CD14-positive monocyte (primary cell): ENCODE measurements around the gene CELF4. TPM values are rescaled to one million over a fixed set of nuclear protein-coding genes. Genes with fewer than 3 reads are reported as not detected.

Experiments
- DNase-seq, 3 donors: peaks; one replicate each; pipeline ENCODE4 v3.0.0-alpha.2; 2011 to 2022
- H2AFZ ChIP-seq: 2 replicates; pipeline ENCODE4 v1.6.0; 2012; ENCODE audit warnings: mild to moderate bottlenecking, low read depth, low read length, inconsistent platforms; ENCODE audit not compliant: insufficient read depth, poor library complexity, severe bottlenecking
- H3K27ac ChIP-seq, 2 donors: 1 replicate in 1 of 2; 2 replicates in 1 of 2; pipeline ENCODE4 v1.5.1; 2012 to 2013; ENCODE audit warnings: low read length in 2 of 2, control low read depth in 1 of 2, inconsistent platforms in 1 of 2, low read depth in 1 of 2, mild to moderate bottlenecking in 1 of 2
- H3K27me3 ChIP-seq, 2 donors: one replicate each; pipeline versions ENCODE4 v1.6.0 to v1.6.1; 2011 to 2013; ENCODE audit warnings: low read length in 2 of 2; ENCODE audit not compliant: control insufficient read depth in 2 of 2, insufficient read depth in 2 of 2
- H3K36me3 ChIP-seq, 2 donors: replicated peaks in 1 of 2; 1 replicate in 1 of 2; 2 replicates in 1 of 2; pipeline versions ENCODE4 v1.5.1 to v1.6.1; 2012 to 2013; ENCODE audit warnings: low read length in 2 of 2, control low read depth in 1 of 2, inconsistent platforms in 1 of 2, mild to moderate bottlenecking in 1 of 2; ENCODE audit not compliant: insufficient read depth in 2 of 2, control insufficient read depth in 1 of 2
- H3K4me1 ChIP-seq, 2 donors: 1 replicate in 1 of 2; 2 replicates in 1 of 2; pipeline versions ENCODE4 v1.5.1 to v1.6.1; 2012 to 2013; ENCODE audit warnings: low read length in 2 of 2, control low read depth in 1 of 2, inconsistent platforms in 1 of 2, mild to moderate bottlenecking in 1 of 2, moderate library complexity in 1 of 2; ENCODE audit not compliant: insufficient read depth in 2 of 2, control insufficient read depth in 1 of 2
- H3K4me2 ChIP-seq: replicated peaks from 2 replicates; pipeline ENCODE3; 2012; ENCODE audit warnings: low read length, moderate library complexity, mild to moderate bottlenecking; ENCODE audit not compliant: poor library complexity, severe bottlenecking; ENCODE audit errors: extremely low read depth
- H3K4me3 ChIP-seq, 3 experiments: fragments of 200-600 bp in 1 of 3; sonication (generic) in 1 of 3; replicated peaks in 1 of 3; 1 replicate in 2 of 3; 2 replicates in 1 of 3; pipeline ENCODE4 v1.5.1; 2011 to 2013; ENCODE audit warnings: low read length in 3 of 3, mild to moderate bottlenecking in 3 of 3, control low read depth in 2 of 3, low read depth in 2 of 3, inconsistent platforms in 1 of 3, moderate library complexity in 1 of 3
- H3K79me2 ChIP-seq: 2 replicates; pipeline ENCODE4 v1.6.0; 2012; ENCODE audit warnings: mild to moderate bottlenecking, control low read depth, inconsistent platforms, low read length, moderate library complexity; ENCODE audit not compliant: insufficient read depth
- H3K9ac ChIP-seq: 2 replicates; pipeline ENCODE4 v1.6.0; 2017; ENCODE audit warnings: low read length, mild to moderate bottlenecking; ENCODE audit not compliant: insufficient read depth, poor library complexity, severe bottlenecking
- H3K9me3 ChIP-seq, 2 donors: replicated peaks in 1 of 2; 1 replicate in 1 of 2; 2 replicates in 1 of 2; pipeline versions ENCODE4 v1.5.1 to v1.6.1; 2012 to 2013; ENCODE audit warnings: low read length in 2 of 2, control low read depth in 1 of 2; ENCODE audit not compliant: control insufficient read depth in 1 of 2, insufficient read depth in 1 of 2
- H4K20me1 ChIP-seq: 2 replicates; pipeline ENCODE4 v1.6.0; 2012; ENCODE audit warnings: mild to moderate bottlenecking, low read length, control low read depth, moderate library complexity; ENCODE audit not compliant: insufficient read depth
- H3K27ac Mint-ChIP-seq, 7 donors: one replicate each; pipeline ENCODE4 v1.8.0; 2020; ENCODE audit warnings: mild to moderate bottlenecking in 7 of 7, mixed read lengths in 7 of 7, moderate library complexity in 6 of 7, inconsistent platforms in 2 of 7
- H3K27me3 Mint-ChIP-seq, 3 donors: one replicate each; pipeline ENCODE4 v1.8.0; 2021 to 2022; ENCODE audit warnings: low read depth in 3 of 3, mild to moderate bottlenecking in 3 of 3, mixed read lengths in 3 of 3, moderate library complexity in 3 of 3, inconsistent platforms in 1 of 3
- H3K36me3 Mint-ChIP-seq, 2 donors: one replicate each; pipeline ENCODE4 v1.8.0; 2020; ENCODE audit warnings: mixed read lengths in 2 of 2, inconsistent platforms in 1 of 2, mild to moderate bottlenecking in 1 of 2
- H3K4me1 Mint-ChIP-seq: one replicate; pipeline ENCODE4 v1.8.0; 2020; ENCODE audit warnings: mild to moderate bottlenecking, mixed read lengths
- H3K4me3 Mint-ChIP-seq, 2 donors: one replicate each; pipeline ENCODE4 v1.8.0; 2020; ENCODE audit warnings: mild to moderate bottlenecking in 2 of 2, mixed read lengths in 2 of 2, moderate library complexity in 1 of 2
- H3K9me3 Mint-ChIP-seq, 7 donors: one replicate each; pipeline ENCODE4 v1.8.0; 2020 to 2022; ENCODE audit warnings: mixed read lengths in 7 of 7, mild to moderate bottlenecking in 6 of 7, moderate library complexity in 6 of 7, inconsistent platforms in 2 of 7
- CTCF ChIP-seq: fragments of 200-600 bp; IDR thresholded peaks from one replicate; pipeline ENCODE4 v1.8.0; 2022; ENCODE audit warnings: antibody characterized with exemption, mild to moderate bottlenecking
- WGBS: methylation state at CpG from one replicate; pipeline ENCODE4 v1.1.5; 2013; ENCODE audit warnings: missing lambda C conversion rate; ENCODE audit not compliant: insufficient coverage; 5-methylcytosine and 5-hydroxymethylcytosine counted together
- intact Hi-C, 2 donors: fragments of 100-400 bp; cut with micrococcal nuclease; formaldehyde crosslinking; loops; one replicate each; pipeline versions ENCODE4 v1.15.0 to v1.15.1; 2023
- polyA plus RNA-seq, 3 donors: library from polyadenylated mRNA; depleted of rRNA in 1 of 3; unstranded in 2 of 3; stranded (reverse) in 1 of 3; fragments of 300-500 nt in 2 of 3; fragments of >200 nt in 1 of 3; fragmentation: Illumina TruSeq in 2 of 3; gene quantifications; 1 replicate in 2 of 3; 2 replicates in 1 of 3; pipeline ENCODE4 v1.2.3, GENCODE V29; 2012 to 2021

CELF4 gene
- polyA plus RNA-seq, 3 donors = not detected

- TF ChIP-seq CTCF = no peak
- Histone ChIP-seq H3K4me1 (no peaks in the 10 kb centered on the region), H3K36me3 (no peaks in the 10 kb centered on the region), H3K4me2 (no peak overlapping the region), H2AFZ (no peak overlapping the region), H3K27me3 (peaks cover 0 to under 1% of the 10 kb centered on the region in 2 donors), H3K4me3 (no peak overlapping the region), H3K9ac (no peak overlapping the region), H4K20me1 (no peaks in the 10 kb centered on the region), H3K9me3 (no peaks in the 10 kb centered on the region), H3K79me2 (no peaks in the 10 kb centered on the region), H3K27ac (no peak overlapping the region)
- Mint-ChIP-seq H3K4me1 (no peaks in the 10 kb centered on the region), H3K4me3 (no peak overlapping the region), H3K27ac (no peak overlapping the region), H3K9me3 (peaks cover 0 to 6% (median 2%) of the 10 kb centered on the region in 7 donors), H3K36me3 (no peaks in the 10 kb centered on the region), H3K27me3 (peaks cover 7 to 13% (median 10%) of the 10 kb centered on the region in 3 donors)
- 93% methylated on average over 3 of the region's 8 CpGs for WGBS
- intact Hi-C loops = no loop called here
- DNase-seq = no peak
Observed at GRCh38 chr18:37261988-37262387, 303.6 kb downstream of the CELF4 start.

DNA sequence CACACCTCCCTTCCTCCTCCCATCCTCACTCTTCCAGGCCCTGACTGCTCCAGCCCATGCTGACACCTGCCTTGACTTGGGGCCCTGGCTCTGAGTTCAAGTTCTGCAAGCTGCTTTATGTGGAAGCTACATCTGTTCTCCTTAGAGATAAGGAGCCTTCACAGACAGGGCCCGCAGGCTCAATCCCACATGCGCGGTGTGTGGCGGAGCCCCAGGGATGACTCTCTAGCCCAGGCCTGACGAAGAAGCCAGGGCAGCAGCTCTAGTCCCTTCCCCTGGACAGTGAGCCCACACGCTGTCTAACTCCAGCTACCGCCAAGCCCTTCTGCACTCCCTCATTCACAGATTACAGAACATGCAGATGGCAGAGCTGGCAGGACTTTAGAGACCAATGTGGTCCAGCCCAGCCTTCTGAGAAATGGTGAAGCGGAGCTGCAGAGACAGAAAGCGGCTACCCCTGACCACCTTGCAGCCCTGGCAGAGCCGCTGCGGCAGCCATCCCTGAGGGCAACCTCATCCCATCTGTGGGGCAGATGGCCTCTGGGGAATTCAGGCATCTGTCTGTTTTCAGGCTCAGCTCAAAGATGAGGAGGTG is 304.3 kb downstream of the CELF4 start:
- 98% methylated on average over 7 of the region's 11 CpGs for WGBS

More for the DNA sequence above, 304.3 kb downstream of the CELF4 start:
- Histone ChIP-seq H3K27me3 (peaks cover 0 to 6% of the 10 kb centered on the region in 2 donors), H3K9me3 (no peaks in the 10 kb centered on the region), H3K4me3 (no peak overlapping the region), H2AFZ (no peak overlapping the region), H3K36me3 (no peaks in the 10 kb centered on the region), H3K27ac (no peak overlapping the region), H4K20me1 (no peaks in the 10 kb centered on the region), H3K79me2 (no peaks in the 10 kb centered on the region), H3K4me2 (no peak overlapping the region), H3K4me1 (no peaks in the 10 kb centered on the region), H3K9ac (no peak overlapping the region)
- intact Hi-C loops = no loop called here
- no peak for DNase-seq
- no peaks in the 10 kb centered on the region for H3K36me3 Mint-ChIP-seq
- no peaks in the 10 kb centered on the region for H3K4me1 Mint-ChIP-seq
- H3K4me3 Mint-ChIP-seq = no peak overlapping the region
- peaks cover 0 to 6% (median 2%) of the 10 kb centered on the region in 7 donors for H3K9me3 Mint-ChIP-seq
- H3K27me3 Mint-ChIP-seq = peaks cover 10 to 14% (median 13%) of the 10 kb centered on the region in 3 donors
- no peak overlapping the region for H3K27ac Mint-ChIP-seq
- TF ChIP-seq CTCF = no peak
